Astrocyte (in vitro differentiated cells and primary cell): ENCODE measurements around the gene GRK3. TPM values are rescaled to one million over a fixed set of nuclear protein-coding genes. Genes with fewer than 3 reads are reported as not detected.
A peak's percentile ranks its signal among the peaks of the same experiment; 100 is the strongest.
"Not testable (repeated sequence)": the region's sequence is repeated elsewhere in the genome, so short reads cannot be mapped to it uniquely, and the experiment has no call there.

Experiments
- DNase-seq: peaks from one replicate; pipeline ENCODE4 v3.0.0-alpha.2; 2010; ENCODE audit warnings: low read depth
- FAIRE-seq: peaks from 2 replicates; lab custom pipeline; 2011; peaks lifted over from hg19 to GRCh38; lab: Jason Lieb, UNC
- H2AFZ ChIP-seq: 2 replicates; pipeline ENCODE4 v1.6.0; 2012; ENCODE audit warnings: low read depth, low read length, inconsistent platforms
- H3K27ac ChIP-seq: 2 replicates; pipeline ENCODE4 v1.5.1; 2011; ENCODE audit warnings: low read depth, low read length, inconsistent platforms
- H3K27me3 ChIP-seq: 2 replicates; pipeline ENCODE4 v1.6.0; 2011; ENCODE audit warnings: low read length, inconsistent platforms; ENCODE audit not compliant: insufficient read depth
- H3K36me3 ChIP-seq: 2 replicates; pipeline ENCODE4 v1.5.1; 2011; ENCODE audit warnings: low read length, inconsistent platforms; ENCODE audit not compliant: insufficient read depth
- H3K4me1 ChIP-seq: 2 replicates; pipeline ENCODE4 v1.5.1; 2011; ENCODE audit warnings: low read length, inconsistent platforms; ENCODE audit not compliant: insufficient read depth
- H3K4me2 ChIP-seq: 2 replicates; pipeline ENCODE4 v1.6.0; 2012; ENCODE audit warnings: low read length, inconsistent platforms
- H3K4me3 ChIP-seq: 2 replicates; pipeline ENCODE4 v1.5.1; 2011; ENCODE audit warnings: low read depth, mild to moderate bottlenecking, low read length, inconsistent platforms; ENCODE audit not compliant: insufficient read depth
- H3K79me2 ChIP-seq: 2 replicates; pipeline ENCODE4 v1.6.0; 2012; ENCODE audit warnings: mild to moderate bottlenecking, low read length, inconsistent platforms; ENCODE audit not compliant: insufficient read depth
- H3K9ac ChIP-seq: 2 replicates; pipeline ENCODE4 v1.6.0; 2012; ENCODE audit warnings: mild to moderate bottlenecking, low read length, inconsistent platforms
- H3K9me3 ChIP-seq: 2 replicates; pipeline ENCODE4 v1.5.1; 2012; ENCODE audit warnings: low read depth, mild to moderate bottlenecking, low read length, inconsistent platforms; ENCODE audit not compliant: insufficient read depth
- H4K20me1 ChIP-seq: 2 replicates; pipeline ENCODE4 v1.6.0; 2012; ENCODE audit warnings: low read length, inconsistent platforms; ENCODE audit not compliant: insufficient read depth
- H3K27ac Mint-ChIP-seq: one replicate; pipeline ENCODE4 v1.8.0; 2021; ENCODE audit warnings: mild to moderate bottlenecking, mixed read lengths; ENCODE audit not compliant: unreplicated experiment
- H3K27me3 Mint-ChIP-seq: one replicate; pipeline ENCODE4 v1.8.0; 2021; ENCODE audit warnings: low read depth, mixed read lengths; ENCODE audit not compliant: unreplicated experiment
- H3K36me3 Mint-ChIP-seq: one replicate; pipeline ENCODE4 v1.8.0; 2021; ENCODE audit warnings: low read depth, mixed read lengths; ENCODE audit not compliant: unreplicated experiment
- H3K4me1 Mint-ChIP-seq: one replicate; pipeline ENCODE4 v1.8.0; 2021; ENCODE audit warnings: low read depth, mixed read lengths; ENCODE audit not compliant: unreplicated experiment
- H3K4me3 Mint-ChIP-seq: one replicate; pipeline ENCODE4 v1.8.0; 2021; ENCODE audit warnings: mild to moderate bottlenecking, moderate library complexity, mixed read lengths; ENCODE audit not compliant: unreplicated experiment
- H3K9me3 Mint-ChIP-seq: one replicate; pipeline ENCODE4 v1.8.0; 2021; ENCODE audit warnings: mild to moderate bottlenecking, mixed read lengths; ENCODE audit not compliant: unreplicated experiment
- EZH2 ChIP-seq: IDR thresholded peaks from 2 replicates; pipeline ENCODE4 v1.6.1; 2012; ENCODE audit warnings: mild to moderate bottlenecking, low read length, inconsistent platforms; ENCODE audit not compliant: insufficient read depth
- total RNA-seq: library from RNA; stranded (reverse); gene quantifications from 2 replicates; pipeline ENCODE4 v1.2.1, GENCODE V29; 2021
- TF ChIP-seq, protein P1 (sequence below): IDR thresholded peaks from 2 replicates; pipeline ENCODE4 v1.5.1; 2011; ENCODE audit warnings: low read depth, mild to moderate bottlenecking, inconsistent platforms, low read length, moderate library complexity; ENCODE audit not compliant: insufficient read depth

GRK3 gene
- total RNA-seq, 1 donor from 2014 or later, result 7.2 TPM

DNA sequence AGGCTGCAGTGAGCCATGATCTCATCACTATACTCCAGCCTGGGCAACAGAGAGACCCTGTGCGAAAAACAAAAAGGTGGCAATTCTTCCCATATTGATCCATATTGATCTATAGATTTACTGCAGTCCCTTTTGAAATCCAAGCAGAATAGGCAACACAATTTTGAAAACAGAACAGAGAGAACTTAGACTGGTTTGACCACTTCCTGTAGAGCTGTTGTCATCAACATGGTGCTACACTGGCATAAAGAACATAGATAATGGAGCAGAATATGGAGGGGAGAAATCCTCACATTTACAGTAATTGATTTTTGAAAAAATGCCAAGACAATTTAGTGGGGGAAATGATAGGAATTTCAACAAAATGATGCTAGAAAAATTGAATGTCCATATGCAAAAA lies 34.1 kb downstream of the GRK3 start:
- Histone ChIP-seq H3K4me2 (no peak overlapping the region), H3K36me3 (no peaks in the 10 kb centered on the region), H3K79me2 (no peaks in the 10 kb centered on the region), H3K27ac (no peak overlapping the region), H3K9ac (no peak overlapping the region), H3K4me1 (no peaks in the 10 kb centered on the region), H3K9me3 (no peaks in the 10 kb centered on the region), H3K4me3 (no peak overlapping the region), H2AFZ (no peak overlapping the region), H4K20me1 (no peaks in the 10 kb centered on the region), H3K27me3 (no peaks in the 10 kb centered on the region)
- FAIRE-seq (peak; percentile 20), DNase-seq (no peak)
- no peaks in the 10 kb centered on the region for H3K27me3 Mint-ChIP-seq
- no peaks in the 10 kb centered on the region for H3K36me3 Mint-ChIP-seq
- H3K27ac Mint-ChIP-seq, result no peak overlapping the region
- H3K4me3 Mint-ChIP-seq, result no peak overlapping the region
- no peaks in the 10 kb centered on the region for H3K9me3 Mint-ChIP-seq
- TF ChIP-seq, protein P1, sequence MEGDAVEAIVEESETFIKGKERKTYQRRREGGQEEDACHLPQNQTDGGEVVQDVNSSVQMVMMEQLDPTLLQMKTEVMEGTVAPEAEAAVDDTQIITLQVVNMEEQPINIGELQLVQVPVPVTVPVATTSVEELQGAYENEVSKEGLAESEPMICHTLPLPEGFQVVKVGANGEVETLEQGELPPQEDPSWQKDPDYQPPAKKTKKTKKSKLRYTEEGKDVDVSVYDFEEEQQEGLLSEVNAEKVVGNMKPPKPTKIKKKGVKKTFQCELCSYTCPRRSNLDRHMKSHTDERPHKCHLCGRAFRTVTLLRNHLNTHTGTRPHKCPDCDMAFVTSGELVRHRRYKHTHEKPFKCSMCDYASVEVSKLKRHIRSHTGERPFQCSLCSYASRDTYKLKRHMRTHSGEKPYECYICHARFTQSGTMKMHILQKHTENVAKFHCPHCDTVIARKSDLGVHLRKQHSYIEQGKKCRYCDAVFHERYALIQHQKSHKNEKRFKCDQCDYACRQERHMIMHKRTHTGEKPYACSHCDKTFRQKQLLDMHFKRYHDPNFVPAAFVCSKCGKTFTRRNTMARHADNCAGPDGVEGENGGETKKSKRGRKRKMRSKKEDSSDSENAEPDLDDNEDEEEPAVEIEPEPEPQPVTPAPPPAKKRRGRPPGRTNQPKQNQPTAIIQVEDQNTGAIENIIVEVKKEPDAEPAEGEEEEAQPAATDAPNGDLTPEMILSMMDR, result no peak
- TF ChIP-seq EZH2, result no peak
- H3K4me1 Mint-ChIP-seq, result no peaks in the 10 kb centered on the region

DNA sequence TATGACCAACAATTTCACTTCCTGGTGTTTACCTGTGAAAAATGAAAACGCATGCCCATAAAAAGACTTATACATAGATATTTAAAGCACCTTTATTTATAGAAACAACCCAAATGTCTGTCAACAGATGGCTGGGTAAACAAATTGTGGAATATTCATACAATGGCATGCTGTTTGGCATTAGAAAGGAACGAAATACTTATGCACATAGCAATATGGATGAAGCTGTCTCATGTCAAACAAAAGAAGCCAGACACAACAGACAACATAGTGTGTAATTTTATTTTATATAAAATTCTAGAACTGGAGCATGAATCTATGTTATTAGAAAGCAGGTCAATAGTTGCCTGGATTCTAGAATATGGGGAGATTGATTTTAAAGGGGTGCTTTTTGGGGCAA lies 38.0 kb downstream of the GRK3 start:
- no peak overlapping the region for H3K4me3 Mint-ChIP-seq
- no peak overlapping the region for H3K4me2 ChIP-seq

DNA sequence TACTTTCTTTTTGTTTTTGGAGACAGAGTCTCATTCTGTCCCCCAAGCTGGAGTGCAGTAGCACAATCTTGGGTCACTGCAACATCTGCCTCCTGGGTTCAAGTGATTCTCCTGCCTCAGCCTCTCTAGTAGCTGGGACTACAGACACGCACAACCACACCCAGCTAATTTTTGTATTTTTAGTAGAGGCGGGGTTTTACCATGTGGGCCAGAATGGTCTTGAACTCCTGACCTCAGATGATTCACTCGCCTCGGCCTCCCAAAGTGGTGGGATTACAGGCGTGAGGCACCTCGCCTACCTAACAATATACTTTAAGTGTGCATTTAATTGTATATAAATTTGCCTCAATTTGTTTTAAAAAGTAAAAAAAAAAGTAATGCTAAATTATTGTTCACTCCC lies 38.4 kb downstream of the GRK3 start:
- no peaks in the 10 kb centered on the region for H3K27me3 ChIP-seq
- no peak overlapping the region for H3K9ac ChIP-seq
- Mint-ChIP-seq H3K36me3 (no peaks in the 10 kb centered on the region), H3K4me3 (no peak overlapping the region), H3K27me3 (no peaks in the 10 kb centered on the region), H3K27ac (no peak overlapping the region), H3K9me3 (no peaks in the 10 kb centered on the region), H3K4me1 (no peaks in the 10 kb centered on the region)
- FAIRE-seq (no peak), DNase-seq (no peak)
- no peaks in the 10 kb centered on the region for H4K20me1 ChIP-seq
- H3K4me1 ChIP-seq, result no peaks in the 10 kb centered on the region
- no peaks in the 10 kb centered on the region for H3K9me3 ChIP-seq
- no peaks in the 10 kb centered on the region for H3K79me2 ChIP-seq
- TF ChIP-seq, protein P1, result no peak
- no peak for TF ChIP-seq EZH2
- H3K27ac ChIP-seq, result no peak overlapping the region
- H2AFZ ChIP-seq, result no peak overlapping the region
- no peak overlapping the region for H3K4me3 ChIP-seq
- H3K4me2 ChIP-seq, result no peak overlapping the region
- no peaks in the 10 kb centered on the region for H3K36me3 ChIP-seq

More for the DNA sequence above, 38.0 kb downstream of the GRK3 start:
- Histone ChIP-seq H3K9ac (no peak overlapping the region), H3K27ac (no peak overlapping the region), H3K4me1 (no peaks in the 10 kb centered on the region), H4K20me1 (no peaks in the 10 kb centered on the region), H3K9me3 (no peaks in the 10 kb centered on the region), H3K4me3 (no peak overlapping the region), H3K36me3 (no peaks in the 10 kb centered on the region), H2AFZ (no peak overlapping the region), H3K27me3 (no peaks in the 10 kb centered on the region), H3K79me2 (no peaks in the 10 kb centered on the region)
- Mint-ChIP-seq H3K9me3 (no peaks in the 10 kb centered on the region), H3K27ac (no peak overlapping the region), H3K4me1 (no peaks in the 10 kb centered on the region), H3K27me3 (no peaks in the 10 kb centered on the region), H3K36me3 (no peaks in the 10 kb centered on the region)
- no peak for TF ChIP-seq EZH2
- TF ChIP-seq, protein P1, result no peak
- no peak for FAIRE-seq
- DNase-seq, result no peak

DNA sequence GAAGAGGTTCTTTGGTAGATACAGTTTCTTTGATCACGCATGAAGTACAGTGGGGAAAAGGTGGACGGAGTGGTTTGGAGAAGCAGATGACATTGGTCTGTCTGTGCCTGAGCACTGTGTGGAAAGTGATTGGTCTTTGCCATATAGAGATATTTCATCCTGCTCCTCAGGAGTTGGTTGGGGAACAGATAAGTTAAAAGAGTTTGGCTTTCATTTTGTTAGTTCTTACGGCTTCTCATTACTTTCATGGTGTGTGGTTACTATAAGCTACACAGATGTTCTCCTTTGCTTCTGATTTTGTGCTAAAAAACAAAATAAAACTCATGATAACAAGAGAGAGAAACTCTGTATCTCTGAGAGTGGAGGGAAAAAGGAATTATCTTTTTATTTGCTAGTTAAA lies 40.7 kb downstream of the GRK3 start:
- not testable (repeated sequence) for H3K36me3 Mint-ChIP-seq, H3K9me3 Mint-ChIP-seq, H3K4me1 Mint-ChIP-seq, H2AFZ ChIP-seq, H3K36me3 ChIP-seq, H3K27ac Mint-ChIP-seq, H3K27me3 ChIP-seq, H3K27ac ChIP-seq, H3K9me3 ChIP-seq, H3K4me3 ChIP-seq, H4K20me1 ChIP-seq, H3K4me2 ChIP-seq, H3K27me3 Mint-ChIP-seq, H3K9ac ChIP-seq, H3K4me1 ChIP-seq, H3K4me3 Mint-ChIP-seq, DNase-seq, FAIRE-seq, H3K79me2 ChIP-seq
